ENCODE data around the gene RXFP1.
A peak's percentile ranks its signal among the peaks of the same experiment; 100 is the strongest.

RXFP1 gene

DNA sequence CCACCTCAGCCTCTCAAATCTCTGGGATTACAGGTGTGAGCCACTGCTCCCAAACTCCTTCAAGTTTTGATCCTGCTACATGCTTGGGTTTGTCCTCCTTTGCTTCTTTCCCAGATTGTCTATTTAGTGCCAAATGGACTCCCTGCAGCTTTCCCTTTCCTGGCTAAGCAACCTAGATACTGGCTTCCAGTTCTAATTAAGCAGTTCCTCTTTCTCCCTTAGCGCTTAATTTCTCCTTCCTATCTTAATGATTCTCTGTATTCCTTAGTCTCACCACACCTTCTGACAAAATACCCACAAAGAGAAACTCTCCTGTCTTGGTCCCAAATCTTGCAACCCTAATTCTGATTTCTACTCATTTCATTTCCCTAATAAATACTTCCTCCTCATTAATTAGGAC, 7.8 kb downstream of the RXFP1 start:
- TF ChIP-seq LEF1 (IDR thresholded peaks at IDR 0.05; ENCODE audit: borderline replicate concordance) (no peak), ELF4 (IDR thresholded peaks at IDR 0.05) (no peak), CTBP1 (IDR thresholded peaks at IDR 0.05; ENCODE audit: borderline replicate concordance) (no peak), L3MBTL2 (conservative IDR thresholded peaks at IDR 0.05) (no peak), ARNT (IDR thresholded peaks at IDR 0.05) (no peak), FOXA1 (IDR thresholded peaks at IDR 0.05) (no peak)
- POLR2A ChIA-PET, result no interaction called here
- DNase-seq (ENCODE audit: extremely low spot score), result no peak
- CTCF ChIA-PET, result no interaction called here

DNA sequence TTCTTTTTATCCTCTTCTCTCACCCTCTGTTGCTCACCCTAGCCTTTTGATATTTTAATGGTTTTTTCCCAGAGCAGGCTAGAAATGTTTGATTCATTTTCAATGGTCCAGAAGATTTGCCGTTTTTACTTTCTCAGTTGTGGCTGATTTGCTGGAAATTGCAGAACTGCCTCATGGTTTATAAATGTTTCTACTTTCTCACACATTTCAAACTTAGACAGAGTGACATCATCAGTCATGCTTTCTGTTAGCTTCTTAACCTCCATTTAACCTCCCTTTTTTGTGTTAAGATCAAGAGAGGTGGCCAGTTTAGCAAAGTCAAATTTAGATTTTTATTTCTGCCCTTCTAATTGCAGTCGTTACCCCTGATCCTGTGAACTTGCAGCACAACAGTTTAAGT, 8.7 kb downstream of the RXFP1 start:
- ChIA-PET POLR2A (no interaction called here), CTCF (interaction anchor here (0.6 kb wide), 1 partner anchor 312 kb away, joined by 4 read pairs; no protein-coding TSS in a partner anchor)
- TF ChIP-seq LEF1 (IDR thresholded peaks at IDR 0.05; ENCODE audit: borderline replicate concordance) (no peak), ELF4 (IDR thresholded peaks at IDR 0.05) (no peak), TARDBP (IDR thresholded peaks at IDR 0.05) (no peak), ARNT (IDR thresholded peaks at IDR 0.05) (no peak), ZNF384 (IDR thresholded peaks at IDR 0.05) (no peak), SUZ12 (IDR thresholded peaks at IDR 0.05) (no peak), L3MBTL2 (conservative IDR thresholded peaks at IDR 0.05) (no peak), SP1 (IDR thresholded peaks at IDR 0.05) (no peak), NFRKB (IDR thresholded peaks at IDR 0.05) (no peak), BHLHE40 (IDR thresholded peaks at IDR 0.05; ENCODE audit: borderline replicate concordance) (no peak), HDGF (IDR thresholded peaks at IDR 0.05; ENCODE audit: borderline replicate concordance) (no peak), FOXM1 (IDR thresholded peaks at IDR 0.05; ENCODE audit: borderline replicate concordance) (no peak), FOXA1 (IDR thresholded peaks at IDR 0.05) (no peak), FOXK2 (IDR thresholded peaks at IDR 0.05) (no peak), CTBP1 (IDR thresholded peaks at IDR 0.05; ENCODE audit: borderline replicate concordance) (no peak)
- TF ChIP-seq, protein P1, sequence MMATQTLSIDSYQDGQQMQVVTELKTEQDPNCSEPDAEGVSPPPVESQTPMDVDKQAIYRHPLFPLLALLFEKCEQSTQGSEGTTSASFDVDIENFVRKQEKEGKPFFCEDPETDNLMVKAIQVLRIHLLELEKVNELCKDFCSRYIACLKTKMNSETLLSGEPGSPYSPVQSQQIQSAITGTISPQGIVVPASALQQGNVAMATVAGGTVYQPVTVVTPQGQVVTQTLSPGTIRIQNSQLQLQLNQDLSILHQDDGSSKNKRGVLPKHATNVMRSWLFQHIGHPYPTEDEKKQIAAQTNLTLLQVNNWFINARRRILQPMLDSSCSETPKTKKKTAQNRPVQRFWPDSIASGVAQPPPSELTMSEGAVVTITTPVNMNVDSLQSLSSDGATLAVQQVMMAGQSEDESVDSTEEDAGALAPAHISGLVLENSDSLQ (IDR thresholded peaks at IDR 0.05), result no peak
- no peak for DNase-seq (ENCODE audit: extremely low spot score)

DNA sequence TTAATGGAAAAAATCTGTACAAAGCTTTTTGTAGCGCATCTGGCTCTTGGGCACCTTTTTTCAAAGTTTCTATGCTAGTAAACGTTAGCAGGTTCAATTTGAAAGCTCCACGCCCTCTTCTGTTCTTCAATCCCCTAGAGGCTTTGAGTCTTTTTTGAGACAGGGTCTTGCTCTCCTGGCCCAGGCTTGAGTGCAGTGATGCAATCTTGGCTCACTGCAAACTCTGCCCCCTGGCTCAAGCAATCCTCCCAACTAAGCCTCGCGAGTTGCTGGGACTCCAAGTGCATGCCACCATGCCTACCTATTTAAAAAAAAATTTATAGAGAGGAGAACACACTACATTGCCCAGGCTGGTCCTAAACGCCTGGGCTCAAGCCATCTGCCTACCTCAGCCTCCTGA, 9.2 kb downstream of the RXFP1 start:
- POLR2A ChIA-PET, result no interaction called here
- TF ChIP-seq SP1 (IDR thresholded peaks at IDR 0.05) (no peak), HDGF (IDR thresholded peaks at IDR 0.05; ENCODE audit: borderline replicate concordance) (no peak), ELF4 (IDR thresholded peaks at IDR 0.05) (no peak), SUZ12 (IDR thresholded peaks at IDR 0.05) (no peak), TARDBP (IDR thresholded peaks at IDR 0.05) (no peak), BHLHE40 (IDR thresholded peaks at IDR 0.05; ENCODE audit: borderline replicate concordance) (no peak), FOXM1 (IDR thresholded peaks at IDR 0.05; ENCODE audit: borderline replicate concordance) (no peak), FOXA1 (IDR thresholded peaks at IDR 0.05) (no peak), CTBP1 (IDR thresholded peaks at IDR 0.05; ENCODE audit: borderline replicate concordance) (no peak), NFRKB (IDR thresholded peaks at IDR 0.05) (no peak), FOXK2 (IDR thresholded peaks at IDR 0.05) (no peak), LEF1 (IDR thresholded peaks at IDR 0.05; ENCODE audit: borderline replicate concordance) (no peak), ZNF384 (IDR thresholded peaks at IDR 0.05) (no peak), ARNT (IDR thresholded peaks at IDR 0.05) (no peak), L3MBTL2 (conservative IDR thresholded peaks at IDR 0.05) (no peak)
- TF ChIP-seq, protein P1 (IDR thresholded peaks at IDR 0.05), result no peak
- CTCF ChIA-PET, result interaction anchor here (0.6 kb wide), 1 partner anchor 312 kb away, joined by 4 read pairs; no protein-coding TSS in a partner anchor

DNA sequence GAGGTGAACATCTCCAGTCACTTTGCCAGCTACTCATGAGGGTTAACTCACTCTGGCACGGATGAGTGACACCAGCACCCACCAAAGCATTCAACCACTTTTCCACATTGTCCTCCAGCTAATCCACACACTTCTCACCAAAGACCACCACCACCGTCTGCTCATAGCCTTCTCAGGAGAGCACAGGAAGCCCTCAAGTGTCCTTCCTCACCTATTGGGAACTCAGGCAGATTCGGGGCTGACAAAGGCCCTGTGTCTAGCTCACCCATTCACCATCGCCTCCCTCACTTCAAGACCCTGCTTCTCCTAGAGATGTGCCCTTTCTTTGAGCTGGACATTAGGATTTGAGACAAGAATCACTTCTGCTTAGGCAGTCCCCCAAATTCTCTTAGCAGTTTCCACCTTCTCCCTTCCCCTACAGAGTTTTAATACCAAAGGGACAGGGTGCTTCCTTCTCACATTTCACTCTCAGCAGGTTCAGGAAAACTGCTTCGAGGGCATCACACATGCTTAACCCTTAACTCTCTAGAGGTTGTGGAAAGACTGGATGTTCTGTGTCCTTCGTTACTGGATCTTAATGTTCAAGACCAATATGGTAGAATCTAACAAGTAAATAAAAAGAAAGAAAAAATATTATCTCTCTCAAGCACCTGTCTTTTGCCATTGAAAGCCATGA, 11.0 kb downstream of the RXFP1 start:
- POLR2A ChIA-PET, result no interaction called here
- CTCF ChIA-PET, result no interaction called here
- 0 out of 2 replicates have a peak, but pooled peaks have one; percentile 15 for TF ChIP-seq L3MBTL2 (conservative IDR thresholded peaks at IDR 0.05)
- no peak for TF ChIP-seq ARNT (IDR thresholded peaks at IDR 0.05)

More for the DNA sequence above, 9.2 kb downstream of the RXFP1 start:
- no peak for DNase-seq (ENCODE audit: extremely low spot score)

DNA sequence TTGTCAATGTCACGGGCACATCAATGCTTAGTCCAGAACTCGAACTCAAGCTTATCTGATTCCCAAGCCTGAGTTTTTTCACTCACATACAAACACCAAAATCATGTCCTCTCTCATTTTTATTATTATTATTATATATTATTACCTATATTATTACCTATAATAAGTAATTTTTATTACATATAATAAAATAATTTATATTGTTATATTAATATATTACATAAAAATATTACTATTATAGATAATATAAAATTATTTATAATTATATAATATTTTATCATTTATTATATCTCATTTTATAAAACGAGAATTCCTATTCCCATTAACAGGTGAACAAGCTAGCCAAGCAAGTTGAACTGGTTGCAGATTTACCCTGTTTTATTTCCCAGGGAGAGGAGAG, 13.0 kb downstream of the RXFP1 start:
- ChIA-PET POLR2A (no interaction called here), CTCF (no interaction called here)
- no peak for TF ChIP-seq FOXK2 (IDR thresholded peaks at IDR 0.05)
- no peak for TF ChIP-seq SUZ12 (IDR thresholded peaks at IDR 0.05)
- TF ChIP-seq, protein P1 (IDR thresholded peaks at IDR 0.05), result no peak
- TF ChIP-seq ARNT (IDR thresholded peaks at IDR 0.05), result no peak
- TF ChIP-seq SP1 (IDR thresholded peaks at IDR 0.05), result no peak
- TF ChIP-seq FOXA1 (IDR thresholded peaks at IDR 0.05), result no peak
- TF ChIP-seq CTBP1 (IDR thresholded peaks at IDR 0.05; ENCODE audit: borderline replicate concordance), result no peak
- TF ChIP-seq FOXM1 (IDR thresholded peaks at IDR 0.05; ENCODE audit: borderline replicate concordance), result no peak
- no peak for DNase-seq (ENCODE audit: extremely low spot score)

More for the DNA sequence above, 11.0 kb downstream of the RXFP1 start:
- no peak for DNase-seq (ENCODE audit: extremely low spot score)

DNA sequence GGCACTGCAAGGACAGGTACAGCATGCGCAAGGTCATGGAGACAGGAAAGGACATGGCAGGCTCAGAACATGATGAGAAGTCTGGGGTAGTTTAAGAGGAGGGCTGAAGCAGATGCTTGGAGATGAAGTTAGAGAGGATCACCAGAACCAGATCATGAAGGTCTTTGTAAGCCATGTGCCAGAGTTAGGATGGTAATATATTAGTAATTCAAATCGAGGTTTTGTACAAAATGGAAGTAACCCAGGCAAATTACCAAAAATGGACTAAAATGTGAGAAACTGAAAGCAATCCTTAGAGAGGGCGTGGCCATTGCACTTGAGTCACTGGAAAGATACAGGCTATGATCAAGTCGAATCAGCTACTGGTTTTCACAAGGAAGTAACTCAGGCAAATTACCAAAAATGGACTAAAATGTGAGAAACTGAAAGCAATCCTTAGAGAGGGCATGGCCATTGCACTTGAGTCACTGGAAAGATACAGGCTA, 13.5 kb downstream of the RXFP1 start:
- ChIA-PET POLR2A (no interaction called here), CTCF (no interaction called here)
- no peak for DNase-seq (ENCODE audit: extremely low spot score)
- no peak for TF ChIP-seq SUZ12 (IDR thresholded peaks at IDR 0.05)
- TF ChIP-seq, protein P1 (IDR thresholded peaks at IDR 0.05), result no peak
- TF ChIP-seq SP1 (IDR thresholded peaks at IDR 0.05), result no peak
- no peak for TF ChIP-seq LEF1 (IDR thresholded peaks at IDR 0.05; ENCODE audit: borderline replicate concordance)
- no peak for TF ChIP-seq L3MBTL2 (conservative IDR thresholded peaks at IDR 0.05)
- TF ChIP-seq TARDBP (IDR thresholded peaks at IDR 0.05), result no peak
- TF ChIP-seq FOXK2 (IDR thresholded peaks at IDR 0.05), result no peak
- TF ChIP-seq NFRKB (IDR thresholded peaks at IDR 0.05), result no peak
- no peak for TF ChIP-seq HDGF (IDR thresholded peaks at IDR 0.05; ENCODE audit: borderline replicate concordance)
- no peak for TF ChIP-seq FOXA1 (IDR thresholded peaks at IDR 0.05)
- TF ChIP-seq CTBP1 (IDR thresholded peaks at IDR 0.05; ENCODE audit: borderline replicate concordance), result no peak
- no peak for TF ChIP-seq ARNT (IDR thresholded peaks at IDR 0.05)
- TF ChIP-seq ELF4 (IDR thresholded peaks at IDR 0.05), result no peak
- no peak for TF ChIP-seq ZNF384 (IDR thresholded peaks at IDR 0.05)
- TF ChIP-seq BHLHE40 (IDR thresholded peaks at IDR 0.05; ENCODE audit: borderline replicate concordance), result no peak

Measured in HEK293T (cell line).